Endothelial cell (in vitro differentiated cells): ENCODE results near the gene ZBED4. TPM values are rescaled to one million over a fixed set of nuclear protein-coding genes. Genes with fewer than 3 reads are reported as not detected.

ENCODE experiments used
- DNase-seq: peaks from one replicate; pipeline ENCODE4 v3.0.0; 2021; ENCODE audit warnings: low spot score
- H3K27ac Mint-ChIP-seq: one replicate; pipeline ENCODE4 v1.8.0; 2021; ENCODE audit warnings: mixed read lengths, inconsistent platforms; ENCODE audit not compliant: unreplicated experiment
- H3K27me3 Mint-ChIP-seq: one replicate; pipeline ENCODE4 v1.8.0; 2021; ENCODE audit warnings: mild to moderate bottlenecking, moderate library complexity, mixed read lengths, inconsistent platforms; ENCODE audit not compliant: unreplicated experiment
- H3K36me3 Mint-ChIP-seq: one replicate; pipeline ENCODE4 v1.8.0; 2021; ENCODE audit warnings: mild to moderate bottlenecking, low read depth, mixed read lengths, inconsistent platforms; ENCODE audit not compliant: unreplicated experiment
- H3K4me1 Mint-ChIP-seq: one replicate; pipeline ENCODE4 v1.8.0; 2021; ENCODE audit warnings: mild to moderate bottlenecking, mixed read lengths, inconsistent platforms; ENCODE audit not compliant: unreplicated experiment
- H3K4me3 Mint-ChIP-seq: one replicate; pipeline ENCODE4 v1.8.0; 2021; ENCODE audit warnings: mild to moderate bottlenecking, mixed read lengths, inconsistent platforms; ENCODE audit not compliant: unreplicated experiment
- H3K9me3 Mint-ChIP-seq: one replicate; pipeline ENCODE4 v1.8.0; 2021; ENCODE audit warnings: mixed read lengths, inconsistent platforms; ENCODE audit not compliant: unreplicated experiment
- CTCF ChIP-seq: fragments of 200-600 bp; sonication (generic); IDR thresholded peaks from one replicate; pipeline ENCODE4 v1.5.0; 2021; ENCODE audit warnings: antibody characterized with exemption; ENCODE audit not compliant: unreplicated experiment
- total RNA-seq: library from RNA; stranded (reverse); fragmentation: NEBNext Ultra II Directional; extraction: Animal tissue kit (Norgen Biotek cat#: 25700); gene quantifications from one replicate; pipeline ENCODE4 v1.2.1, GENCODE V29; 2021; ENCODE audit not compliant: unreplicated experiment

Gene ZBED4
- total RNA-seq, 1 donor from 2014 or later = 22.6 TPM

GRCh38 chr22:49826603-49827270 is 26.9 kb upstream of the ZBED4 start:
- no peak for TF ChIP-seq CTCF
- peak overlapping the region; percentile 91 for H3K4me3 Mint-ChIP-seq
- H3K36me3 Mint-ChIP-seq = peaks cover 18% of the 10 kb centered on the region
- peaks cover 29% of the 10 kb centered on the region for H3K4me1 Mint-ChIP-seq
- H3K27ac Mint-ChIP-seq = no peak overlapping the region
- peak; percentile 41 for DNase-seq
- peaks cover 5% of the 10 kb centered on the region for H3K27me3 Mint-ChIP-seq
- H3K9me3 Mint-ChIP-seq = no peaks in the 10 kb centered on the region

- Mint-ChIP-seq H3K27me3 (peaks cover 5% of the 10 kb centered on the region), H3K4me3 (no peak overlapping the region), H3K27ac (no peak overlapping the region), H3K9me3 (no peaks in the 10 kb centered on the region), H3K4me1 (peaks cover 29% of the 10 kb centered on the region), H3K36me3 (peaks cover 18% of the 10 kb centered on the region)
- no peak for TF ChIP-seq CTCF
- no peak for DNase-seq
Measured at GRCh38 chr22:49827271-49827852, 26.3 kb upstream of the ZBED4 start.

GRCh38 chr22:49827853-49828598 is 25.6 kb upstream of the ZBED4 start, which contains the start of gene BRD1:
TSS of gene BRD1 (minus strand) at chr22:49827873. CDS start at chr22:49824317, 3,556 bp downstream.
- H3K36me3 Mint-ChIP-seq = peaks cover 14% of the 10 kb centered on the region
- peaks cover 29% of the 10 kb centered on the region for H3K4me1 Mint-ChIP-seq
- no peak within 1 kb of the TSS for H3K27ac Mint-ChIP-seq
- TF ChIP-seq CTCF = no peak
- peak within 1 kb of the TSS; percentile 91 for H3K4me3 Mint-ChIP-seq
- no peaks in the 10 kb centered on the region for H3K9me3 Mint-ChIP-seq
- peak; percentile 62 for DNase-seq
- H3K27me3 Mint-ChIP-seq = peaks cover 5% of the 10 kb centered on the region

GRCh38 chr22:49828599-49828965 is 25.1 kb upstream of the ZBED4 start:
- no peak for TF ChIP-seq CTCF
- DNase-seq = no peak
- Mint-ChIP-seq H3K4me3 (peak overlapping the region; percentile 59), H3K27ac (no peak overlapping the region), H3K36me3 (peaks cover 11% of the 10 kb centered on the region), H3K27me3 (peaks cover 5% of the 10 kb centered on the region), H3K4me1 (peaks cover 27% of the 10 kb centered on the region), H3K9me3 (no peaks in the 10 kb centered on the region)
